K562 (cell line): ENCODE results near the gene CD47. TPM values are rescaled to one million over a fixed set of nuclear protein-coding genes. Genes with fewer than 3 reads are reported as not detected.

Source experiments
- CBX5 ChIP-seq: IDR thresholded peaks from 2 replicates; pipeline ENCODE4 v1.6.1; 2014; ENCODE audit warnings: low read depth, borderline replicate concordance
- CC2D1A ChIP-seq: fragments of 450-650 bp; IDR thresholded peaks from 2 replicates; pipeline ENCODE4 v1.6.1; 2017; ENCODE audit warnings: mild to moderate bottlenecking
- GABPB2 ChIP-seq: fragments of 250-450 bp; sonication (Bioruptor Pico); conservative IDR thresholded peaks from 2 replicates; pipeline ENCODE4 v1.5.1; 2021; ENCODE audit warnings: mild to moderate bottlenecking
- RAD51 ChIP-seq: fragments of 450-650 bp; IDR thresholded peaks from 2 replicates; pipeline ENCODE4 v1.7.1; 2016; ENCODE audit warnings: low read depth, mild to moderate bottlenecking, borderline replicate concordance
- SMARCA5 ChIP-seq: fragments of 450-650 bp; IDR thresholded peaks from 2 replicates; pipeline ENCODE4 v1.6.1; 2016
- SMARCC2 ChIP-seq: fragments of 450-650 bp; IDR thresholded peaks from 2 replicates; pipeline ENCODE4 v1.6.1; 2017; ENCODE audit warnings: antibody characterized with exemption, moderate library complexity, mild to moderate bottlenecking, low read depth
- YY1 ChIP-seq, 3 experiments: IDR thresholded peaks; 2 replicates each; pipeline ENCODE4 v1.6.1; 2011; ENCODE audit warnings: low read length in 2 of 3, mild to moderate bottlenecking in 2 of 3, moderate library complexity in 2 of 3, borderline replicate concordance in 1 of 3, control low read depth in 1 of 3, low read depth in 1 of 3; ENCODE audit not compliant: insufficient read depth in 3 of 3, insufficient replicate concordance in 2 of 3, control insufficient read depth in 1 of 3, insufficient read length in 1 of 3; ENCODE audit errors: extremely low read depth in 1 of 3
- ZNF609 ChIP-seq: sonication (generic); formaldehyde crosslinking; IDR thresholded peaks from 2 replicates; pipeline ENCODE4 v1.8.1; 2023; ENCODE audit warnings: missing genetic modification reagents, mild to moderate bottlenecking, borderline replicate concordance
- polyA plus RNA-seq, 8 experiments: library from polyadenylated mRNA; depleted of rRNA in 4 of 8; stranded (reverse) in 5 of 8; unstranded in 3 of 8; fragments of >200 nt; fragmentation: Nextera tagmentation in 2 of 8; fragmentation: Illumina TruSeq in 1 of 8; extraction: Ambion mirVana in 2 of 8; extraction: Trizol in 1 of 8; gene quantifications; 2 replicates each; pipeline versions ENCODE4 v1.2.1 to v1.2.3, GENCODE V29; 2011 to 2014; ENCODE audit warnings: inconsistent platforms in 1 of 8, missing spikeins in 1 of 8
- total RNA-seq, 7 experiments: library from RNA; depleted of rRNA in 6 of 7; stranded (reverse); fragments of >200 nt in 6 of 7; fragmentation: Illumina TruSeq in 2 of 7; extraction: Trizol in 2 of 7; gene quantifications; 2 replicates each; pipeline versions ENCODE4 v1.2.1 to v1.2.3, GENCODE V29; 2011 to 2021; ENCODE audit warnings: low replicate concordance in 1 of 7
- TF ChIP-seq, protein P1 (sequence below), 2 experiments: fragments of 450-650 bp; formaldehyde crosslinking in 1 of 2; IDR thresholded peaks; 2 replicates each; pipeline versions ENCODE4 v1.4.0 to v1.6.1; 2014 to 2020; ENCODE audit warnings: mild to moderate bottlenecking in 2 of 2, borderline replicate concordance in 1 of 2, low read depth in 1 of 2
- TF ChIP-seq, protein P2 (sequence below): conservative IDR thresholded peaks from 2 replicates; pipeline ENCODE4 v1.6.1; 2011; ENCODE audit warnings: low read depth, mild to moderate bottlenecking, low read length; ENCODE audit not compliant: control insufficient read depth

Gene CD47
- total and polyA plus RNA-seq, 9 of the 15 experiments (the other 6 are each of a cell fraction or from before 2014, with no cell fraction given): 10.2 to 62.6 (median 36.3) TPM

GRCh38 chr3:108017587-108017986 lies 73.2 kb downstream of the CD47 start (continued):
- TF ChIP-seq, protein P1, sequence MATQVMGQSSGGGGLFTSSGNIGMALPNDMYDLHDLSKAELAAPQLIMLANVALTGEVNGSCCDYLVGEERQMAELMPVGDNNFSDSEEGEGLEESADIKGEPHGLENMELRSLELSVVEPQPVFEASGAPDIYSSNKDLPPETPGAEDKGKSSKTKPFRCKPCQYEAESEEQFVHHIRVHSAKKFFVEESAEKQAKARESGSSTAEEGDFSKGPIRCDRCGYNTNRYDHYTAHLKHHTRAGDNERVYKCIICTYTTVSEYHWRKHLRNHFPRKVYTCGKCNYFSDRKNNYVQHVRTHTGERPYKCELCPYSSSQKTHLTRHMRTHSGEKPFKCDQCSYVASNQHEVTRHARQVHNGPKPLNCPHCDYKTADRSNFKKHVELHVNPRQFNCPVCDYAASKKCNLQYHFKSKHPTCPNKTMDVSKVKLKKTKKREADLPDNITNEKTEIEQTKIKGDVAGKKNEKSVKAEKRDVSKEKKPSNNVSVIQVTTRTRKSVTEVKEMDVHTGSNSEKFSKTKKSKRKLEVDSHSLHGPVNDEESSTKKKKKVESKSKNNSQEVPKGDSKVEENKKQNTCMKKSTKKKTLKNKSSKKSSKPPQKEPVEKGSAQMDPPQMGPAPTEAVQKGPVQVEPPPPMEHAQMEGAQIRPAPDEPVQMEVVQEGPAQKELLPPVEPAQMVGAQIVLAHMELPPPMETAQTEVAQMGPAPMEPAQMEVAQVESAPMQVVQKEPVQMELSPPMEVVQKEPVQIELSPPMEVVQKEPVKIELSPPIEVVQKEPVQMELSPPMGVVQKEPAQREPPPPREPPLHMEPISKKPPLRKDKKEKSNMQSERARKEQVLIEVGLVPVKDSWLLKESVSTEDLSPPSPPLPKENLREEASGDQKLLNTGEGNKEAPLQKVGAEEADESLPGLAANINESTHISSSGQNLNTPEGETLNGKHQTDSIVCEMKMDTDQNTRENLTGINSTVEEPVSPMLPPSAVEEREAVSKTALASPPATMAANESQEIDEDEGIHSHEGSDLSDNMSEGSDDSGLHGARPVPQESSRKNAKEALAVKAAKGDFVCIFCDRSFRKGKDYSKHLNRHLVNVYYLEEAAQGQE (IDR thresholded peaks at IDR 0.05; ENCODE audit: borderline replicate concordance): no peak
- TF ChIP-seq, protein P1 (CRISPR knock-in tag; IDR thresholded peaks at IDR 0.05; ENCODE audit: low read depth): no peak
- no peak for TF ChIP-seq CBX5
- no peak for TF ChIP-seq SMARCA5
- no peak for TF ChIP-seq GABPB2 (CRISPR knock-in tag)
- TF ChIP-seq SMARCC2: no peak
- TF ChIP-seq, protein P2, sequence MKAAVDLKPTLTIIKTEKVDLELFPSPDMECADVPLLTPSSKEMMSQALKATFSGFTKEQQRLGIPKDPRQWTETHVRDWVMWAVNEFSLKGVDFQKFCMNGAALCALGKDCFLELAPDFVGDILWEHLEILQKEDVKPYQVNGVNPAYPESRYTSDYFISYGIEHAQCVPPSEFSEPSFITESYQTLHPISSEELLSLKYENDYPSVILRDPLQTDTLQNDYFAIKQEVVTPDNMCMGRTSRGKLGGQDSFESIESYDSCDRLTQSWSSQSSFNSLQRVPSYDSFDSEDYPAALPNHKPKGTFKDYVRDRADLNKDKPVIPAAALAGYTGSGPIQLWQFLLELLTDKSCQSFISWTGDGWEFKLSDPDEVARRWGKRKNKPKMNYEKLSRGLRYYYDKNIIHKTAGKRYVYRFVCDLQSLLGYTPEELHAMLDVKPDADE: no peak
- no peak for TF ChIP-seq ZNF609 (CRISPR knock-in tag)
- no peak for TF ChIP-seq YY1 (IDR thresholded peaks at IDR 0.05; ENCODE audit: borderline replicate concordance in 1 of 3, control insufficient read depth in 1 of 3, extremely low read depth in 1 of 3, insufficient read depth in 3 of 3, insufficient read length in 1 of 3, insufficient replicate concordance in 2 of 3, low read depth in 1 of 3, low read length in 2 of 3)
- TF ChIP-seq CC2D1A: no peak
- TF ChIP-seq RAD51: no peak
